NCI-H526 treated with DMSO at 0.1 percent for 48 hours (cell line): Measurements from ENCODE around the gene WWC2.
"Not testable (repeated sequence)": the region's sequence is repeated elsewhere in the genome, so short reads cannot be mapped to it uniquely, and the experiment has no call there.

ENCODE experiments used
- DNase-seq: peaks from one replicate; lab custom pipeline; 2025; lab: John Stamatoyannopoulos, UW

The WWC2 gene

DNA sequence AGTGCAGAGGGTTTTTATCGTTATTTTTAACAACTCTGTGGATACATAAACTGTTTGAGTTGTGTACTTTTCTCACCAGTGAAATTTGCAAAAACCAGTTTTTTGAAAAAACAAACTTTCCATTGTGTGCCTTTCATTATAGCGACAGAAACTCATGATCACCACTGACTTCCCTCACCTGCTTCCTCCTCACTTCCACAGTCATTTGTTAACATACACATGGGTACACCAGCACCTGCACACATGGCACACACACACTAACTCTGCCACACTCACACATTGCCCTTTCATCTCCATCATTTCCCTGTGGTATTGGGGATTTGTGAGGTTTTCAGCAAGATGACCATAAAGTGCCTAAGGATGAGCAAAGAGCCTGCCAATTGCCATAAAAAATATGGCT, 200.4 kb downstream of the WWC2 start:
- no peak for DNase-seq

- DNase-seq: no peak
Observed at GRCh38 chr4:183300070-183300469, 201.0 kb downstream of the WWC2 start.

GRCh38 chr4:183300655-183301054, 201.6 kb downstream of the WWC2 start:
- DNase-seq: no peak

DNA sequence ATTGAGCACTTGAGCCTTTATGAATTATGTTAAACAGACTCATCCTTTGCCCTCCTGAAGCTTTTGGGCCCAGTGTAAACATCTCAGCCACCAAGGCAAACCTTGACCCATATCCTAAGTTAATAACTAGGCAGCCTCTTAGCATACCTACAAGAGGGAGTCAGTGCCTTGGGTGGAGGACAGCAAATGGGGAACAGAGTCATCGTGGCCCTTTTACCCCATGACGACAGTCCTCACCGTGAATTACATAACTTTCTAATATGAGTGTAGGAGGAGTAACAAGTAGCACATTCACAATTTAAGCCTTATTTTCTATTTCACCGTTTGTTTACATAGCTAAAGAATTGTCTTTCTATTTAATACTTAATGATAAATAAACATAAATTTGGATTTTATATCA, 204.2 kb downstream of the WWC2 start:
- no peak for DNase-seq

GRCh38 chr4:183304067-183304466, 205.0 kb downstream of the WWC2 start:
- no peak for DNase-seq

- DNase-seq: no peak
Observed at GRCh38 chr4:183304538-183304937, 205.5 kb downstream of the WWC2 start.

DNA sequence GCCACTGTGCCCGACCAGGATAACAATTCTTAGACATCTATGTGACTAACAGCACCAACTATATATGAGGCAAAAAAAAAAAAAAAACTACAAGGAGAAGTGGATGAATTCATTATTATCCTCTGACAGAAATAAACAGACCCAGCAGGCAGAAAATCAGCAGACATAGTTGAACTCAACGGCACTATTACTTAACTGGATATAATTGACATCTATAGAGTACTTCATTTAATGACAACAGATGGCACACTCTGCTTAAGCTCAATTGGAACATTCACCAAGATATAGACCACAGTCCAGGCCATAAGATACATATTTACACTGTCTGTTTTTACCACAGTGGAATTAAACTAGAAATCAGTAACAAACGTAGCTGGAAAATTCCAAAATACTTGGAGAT, 207.8 kb downstream of the WWC2 start:
- no peak for DNase-seq

DNA sequence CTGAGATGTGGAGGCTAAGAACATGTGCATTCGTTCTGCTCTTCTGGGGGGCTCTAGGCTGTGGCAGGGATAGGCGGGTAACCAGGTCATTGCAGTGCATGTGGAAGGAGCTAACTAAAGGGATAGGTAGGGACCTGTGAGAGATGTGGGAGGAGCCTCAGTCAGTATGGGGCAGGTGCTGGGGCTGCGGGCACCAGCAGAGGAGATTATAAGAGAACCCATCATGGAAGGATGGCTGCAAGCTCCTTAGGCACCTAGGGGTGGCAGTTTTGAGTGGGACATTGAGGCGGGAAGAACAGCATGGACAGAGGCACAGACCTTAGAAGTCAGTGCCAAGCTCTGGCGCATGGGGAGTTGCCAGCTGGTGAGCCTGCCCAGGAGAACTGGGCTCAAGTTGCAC, 213.8 kb downstream of the WWC2 start:
- DNase-seq: no peak

GRCh38 chr4:183314336-183314735, 215.3 kb downstream of the WWC2 start:
- DNase-seq: no peak

DNA sequence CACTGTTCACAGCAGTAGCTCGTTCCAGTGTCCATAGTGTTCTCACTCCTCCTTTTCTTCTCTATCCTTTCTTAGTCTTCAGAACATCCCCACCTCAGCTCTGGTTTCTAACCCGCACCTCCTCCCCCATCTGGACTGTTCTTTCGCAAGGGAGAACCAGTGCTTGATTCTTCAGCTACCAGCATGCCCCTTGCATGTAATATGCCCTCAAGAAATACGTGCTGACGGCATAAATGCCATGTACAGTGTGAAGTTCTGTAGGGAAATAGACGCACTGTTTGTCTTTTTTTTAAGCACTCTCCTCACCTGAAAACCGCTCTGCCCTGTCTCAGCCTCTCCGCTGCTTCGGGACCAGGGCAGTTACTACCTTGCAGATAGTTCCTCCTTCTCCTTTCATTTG, 215.7 kb downstream of the WWC2 start:
- no peak for DNase-seq

- DNase-seq: no peak
Observed at GRCh38 chr4:183318656-183319055, 219.6 kb downstream of the WWC2 start.

DNA sequence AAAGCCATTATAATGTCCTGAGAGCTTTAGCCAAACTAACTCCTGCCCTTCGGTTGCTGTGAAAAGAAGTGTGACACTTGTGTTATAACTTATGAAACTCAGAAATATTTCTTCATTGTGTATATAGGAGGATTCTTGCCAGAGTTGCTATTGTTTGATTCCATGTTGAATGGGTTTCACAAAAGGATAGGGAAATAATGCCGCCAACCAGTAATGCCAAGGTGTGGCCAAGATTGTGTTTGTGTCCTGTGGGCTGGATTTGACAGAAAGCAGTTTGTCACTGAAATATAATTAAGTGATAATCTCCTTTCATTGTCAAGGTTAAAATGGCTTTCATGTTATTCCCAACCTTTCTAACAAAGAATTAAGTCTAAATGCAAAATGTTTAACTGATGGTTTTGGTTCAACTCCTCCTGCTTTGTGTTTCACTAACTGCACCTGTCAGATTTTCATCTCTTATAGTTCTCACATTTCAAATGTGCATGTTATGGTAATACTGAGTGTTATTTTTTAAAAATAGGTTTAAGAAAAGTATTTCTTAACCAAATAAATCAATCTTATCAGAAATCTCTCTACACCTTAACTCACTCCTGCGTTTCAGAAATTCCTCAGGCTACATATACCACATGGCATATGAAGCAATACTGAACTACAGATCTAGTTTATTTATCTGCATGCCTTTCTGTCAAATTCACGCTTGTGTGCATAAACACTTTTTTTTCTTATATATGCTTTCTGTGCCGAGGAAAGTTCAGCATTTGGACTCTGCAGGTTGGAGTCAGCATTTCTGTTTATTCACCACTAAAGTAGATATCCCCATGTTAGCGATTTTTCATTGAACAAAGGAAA, 221.4 kb downstream of the WWC2 start, which contains the start of gene CLDN22:
TSS of gene CLDN22 (minus strand) at position 66 of the 849 bp plus-strand sequence. CDS start at position 8, 58 bp downstream.
- DNase-seq: no peak

DNA sequence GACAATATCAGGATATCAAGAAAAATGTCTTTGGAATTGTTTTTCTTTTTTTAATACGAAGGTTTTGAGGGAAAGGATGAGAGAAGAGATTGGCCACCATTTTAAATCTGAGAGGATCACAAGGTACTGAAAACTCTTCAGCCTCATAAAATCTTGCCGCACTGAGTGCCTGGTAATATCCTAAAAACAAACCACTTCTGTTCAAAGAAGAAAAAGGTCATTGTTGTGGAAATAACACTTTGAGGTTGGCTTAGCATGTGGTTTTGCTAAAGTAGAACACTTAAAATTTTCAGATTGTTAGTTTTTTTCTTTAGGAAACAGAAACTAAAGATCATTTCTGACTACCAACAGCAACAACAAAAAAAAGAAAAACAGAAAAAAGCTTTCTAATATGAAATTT, 222.0 kb downstream of the WWC2 start:
- no peak for DNase-seq

GRCh38 chr4:183321516-183321915, 222.5 kb downstream of the WWC2 start:
- no peak for DNase-seq

GRCh38 chr4:183322326-183322725, 223.3 kb downstream of the WWC2 start, which contains the start of gene CLDN24:
CLDN24 (minus strand) TSS chr4:183322426; CDS start chr4:183322426, 0 bp downstream.
- no peak for DNase-seq

DNA sequence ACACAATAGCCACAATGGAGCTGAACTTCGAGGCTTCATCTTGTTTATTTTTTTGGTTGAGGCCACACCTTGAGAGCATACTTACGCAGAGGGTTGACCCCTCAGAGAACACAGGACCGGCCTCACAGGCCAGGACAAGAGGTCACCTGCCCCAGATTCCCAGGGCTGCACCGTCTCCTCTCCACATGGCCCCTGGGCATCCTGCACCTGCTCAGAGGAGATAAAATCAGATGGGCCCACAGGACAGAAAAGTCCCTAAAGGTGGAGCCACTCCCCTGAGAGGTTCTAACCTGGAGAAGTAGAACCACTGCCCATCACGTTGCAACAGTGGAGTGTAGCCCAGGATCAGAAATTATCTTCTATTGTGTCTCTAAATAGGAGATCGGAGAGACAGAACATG, 224.2 kb downstream of the WWC2 start:
- no peak for DNase-seq

DNA sequence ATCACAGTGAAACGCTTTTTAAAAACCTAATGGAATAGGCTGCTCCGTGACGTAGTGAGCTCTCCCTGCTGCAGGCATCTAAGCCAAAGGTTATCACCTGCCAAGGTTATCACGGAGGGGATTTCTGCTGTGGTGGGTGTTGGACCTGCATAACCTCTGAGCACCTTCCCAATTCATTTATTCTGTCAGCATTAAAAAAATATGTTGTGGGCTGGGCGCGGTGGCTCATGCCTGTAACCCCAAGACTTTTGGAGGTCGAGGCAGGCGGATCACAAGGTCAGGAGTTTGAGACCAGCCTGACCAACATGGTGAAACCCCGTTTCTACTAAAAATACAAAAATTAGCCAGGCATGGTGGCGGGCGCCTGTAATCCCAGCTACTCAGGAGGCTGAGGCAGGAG, 225.0 kb downstream of the WWC2 start:
- not testable (repeated sequence) for DNase-seq

DNA sequence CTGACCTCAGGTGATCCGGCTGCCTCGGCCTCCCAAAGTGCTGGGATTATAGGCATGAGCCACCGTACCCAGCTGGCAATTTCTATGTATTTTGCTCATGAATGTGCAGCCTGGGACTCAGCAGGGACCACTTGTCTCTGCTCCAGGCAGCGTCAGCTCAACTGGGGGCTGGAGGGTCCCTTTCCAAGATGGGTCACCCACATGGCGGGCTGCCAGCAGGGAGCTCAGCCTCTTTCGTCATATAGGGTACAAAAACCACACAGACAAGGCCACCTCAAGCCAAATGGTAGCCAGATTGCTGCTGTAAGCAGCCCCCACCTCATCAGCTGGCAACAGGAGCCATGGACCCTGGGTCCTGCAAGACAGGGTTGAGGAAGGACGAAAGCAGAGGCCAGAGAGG, 225.6 kb downstream of the WWC2 start:
- DNase-seq: no peak

DNA sequence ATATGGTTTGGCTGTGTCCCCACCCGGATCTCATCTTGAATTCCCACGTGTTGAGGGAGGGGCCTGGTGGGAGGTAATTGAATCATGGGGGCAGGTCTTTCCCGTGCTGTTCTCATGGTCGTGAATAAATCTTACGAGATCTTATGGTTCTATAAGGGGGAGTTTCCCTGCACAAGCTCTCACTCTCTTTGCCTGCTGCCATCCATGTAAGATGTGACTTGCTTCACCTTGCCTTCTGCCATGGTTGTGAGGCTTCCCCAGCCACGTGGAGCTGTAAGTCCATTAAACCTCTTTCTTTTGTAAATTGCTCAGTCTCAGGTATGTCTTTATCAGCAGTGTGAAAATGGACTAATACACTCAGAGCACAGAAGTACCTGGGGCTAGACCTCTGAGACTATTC, 227.3 kb downstream of the WWC2 start:
- DNase-seq: not testable (repeated sequence)

- no peak for DNase-seq
Observed at GRCh38 chr4:183326853-183327252, 227.8 kb downstream of the WWC2 start.

- no peak for DNase-seq
Observed at GRCh38 chr4:183327827-183328226, 228.8 kb downstream of the WWC2 start.

DNA sequence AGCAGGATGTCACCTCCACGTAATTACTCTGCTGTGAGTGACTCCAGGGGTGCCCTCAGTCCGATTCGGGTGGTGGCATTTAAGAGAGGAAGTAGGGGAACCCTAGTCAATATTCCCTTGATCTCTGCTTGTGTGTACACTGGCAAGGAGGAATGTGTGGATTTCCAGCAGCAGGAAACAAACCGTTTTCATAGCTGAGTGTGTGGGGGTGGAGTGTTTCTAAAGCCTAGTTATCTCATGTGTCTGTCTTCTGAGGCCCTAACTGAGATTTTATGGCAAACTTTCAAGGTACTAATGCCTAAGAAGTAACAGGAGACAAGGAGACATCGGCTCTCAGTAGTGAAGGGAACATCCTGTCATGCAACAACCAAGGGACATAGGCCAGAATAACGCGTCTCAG, 229.8 kb downstream of the WWC2 start:
- no peak for DNase-seq

GRCh38 chr4:183329244-183329643, 230.2 kb downstream of the WWC2 start:
- DNase-seq: no peak
